HCT116 (cell line): ENCODE results near the gene NEURL1B.

ENCODE experiments used
- MAX ChIP-seq: IDR thresholded peaks from 2 replicates; pipeline ENCODE4 v1.6.1; 2012
- POLR2A ChIP-seq: IDR thresholded peaks from 2 replicates; pipeline ENCODE4 v1.7.0; 2011; ENCODE audit warnings: borderline replicate concordance; ENCODE audit not compliant: insufficient read depth, insufficient read length; ENCODE audit errors: extremely low read depth
- POLR2AphosphoS5 ChIP-seq: IDR thresholded peaks from 2 replicates; pipeline ENCODE4 v1.6.1; 2011; ENCODE audit warnings: mild to moderate bottlenecking, low read depth, low read length, moderate library complexity
- YY1 ChIP-seq: IDR thresholded peaks from 2 replicates; pipeline ENCODE4 v1.6.1; 2011; ENCODE audit warnings: low read length, low read depth, moderate library complexity, mild to moderate bottlenecking; ENCODE audit not compliant: insufficient replicate concordance; ENCODE audit errors: extremely low read depth
- TF ChIP-seq, protein P1 (sequence below), 3 experiments: fragments of 200-600 bp in 1 of 3; sonication (generic) in 1 of 3; IDR thresholded peaks in 2 of 3; conservative IDR thresholded peaks in 1 of 3; 2 replicates each; pipeline ENCODE4 v1.5.1; 2012 to 2017; ENCODE audit warnings: low read depth in 2 of 3, low read length in 2 of 3, antibody characterized with exemption in 1 of 3, borderline replicate concordance in 1 of 3, control low read depth in 1 of 3, mild to moderate bottlenecking in 1 of 3, mixed read lengths in 1 of 3, mixed run types in 1 of 3, moderate library complexity in 1 of 3; ENCODE audit not compliant: insufficient read depth in 1 of 3

GRCh38 chr5:172593306-172593705 lies 47.8 kb upstream of the NEURL1B start:
- TF ChIP-seq MAX (no peak), POLR2A (no peak), POLR2AphosphoS5 (no peak), YY1 (no peak)
- TF ChIP-seq, protein P1, sequence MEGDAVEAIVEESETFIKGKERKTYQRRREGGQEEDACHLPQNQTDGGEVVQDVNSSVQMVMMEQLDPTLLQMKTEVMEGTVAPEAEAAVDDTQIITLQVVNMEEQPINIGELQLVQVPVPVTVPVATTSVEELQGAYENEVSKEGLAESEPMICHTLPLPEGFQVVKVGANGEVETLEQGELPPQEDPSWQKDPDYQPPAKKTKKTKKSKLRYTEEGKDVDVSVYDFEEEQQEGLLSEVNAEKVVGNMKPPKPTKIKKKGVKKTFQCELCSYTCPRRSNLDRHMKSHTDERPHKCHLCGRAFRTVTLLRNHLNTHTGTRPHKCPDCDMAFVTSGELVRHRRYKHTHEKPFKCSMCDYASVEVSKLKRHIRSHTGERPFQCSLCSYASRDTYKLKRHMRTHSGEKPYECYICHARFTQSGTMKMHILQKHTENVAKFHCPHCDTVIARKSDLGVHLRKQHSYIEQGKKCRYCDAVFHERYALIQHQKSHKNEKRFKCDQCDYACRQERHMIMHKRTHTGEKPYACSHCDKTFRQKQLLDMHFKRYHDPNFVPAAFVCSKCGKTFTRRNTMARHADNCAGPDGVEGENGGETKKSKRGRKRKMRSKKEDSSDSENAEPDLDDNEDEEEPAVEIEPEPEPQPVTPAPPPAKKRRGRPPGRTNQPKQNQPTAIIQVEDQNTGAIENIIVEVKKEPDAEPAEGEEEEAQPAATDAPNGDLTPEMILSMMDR (IDR thresholded peaks at IDR 0.05 in 2 of 3, conservative IDR thresholded peaks at IDR 0.05 in 1 of 3; ENCODE audit: borderline replicate concordance in 1 of 3, insufficient read depth in 1 of 3, low read depth in 2 of 3, low read length in 2 of 3) = no peak
